Activated CD4-positive, CD25-positive, alpha-beta regulatory T cell treated with anti-CD3 and anti-CD28 coated beads, Interleukin-2, amount 50 U/mL, for 24 hours (primary cell): ENCODE data around the gene COQ9.
"Not testable (repeated sequence)": the region's sequence is repeated elsewhere in the genome, so short reads cannot be mapped to it uniquely, and the experiment has no call there.

Source experiments
- ATAC-seq, 2 donors: fragments of 150-1000 bp; cut with Tn5 transposase; one replicate each; pipeline ENCODE4 v1.10.0; 2021; ENCODE audit warnings: mild to moderate bottlenecking in 1 of 2, moderate library complexity in 1 of 2

Gene COQ9

DNA sequence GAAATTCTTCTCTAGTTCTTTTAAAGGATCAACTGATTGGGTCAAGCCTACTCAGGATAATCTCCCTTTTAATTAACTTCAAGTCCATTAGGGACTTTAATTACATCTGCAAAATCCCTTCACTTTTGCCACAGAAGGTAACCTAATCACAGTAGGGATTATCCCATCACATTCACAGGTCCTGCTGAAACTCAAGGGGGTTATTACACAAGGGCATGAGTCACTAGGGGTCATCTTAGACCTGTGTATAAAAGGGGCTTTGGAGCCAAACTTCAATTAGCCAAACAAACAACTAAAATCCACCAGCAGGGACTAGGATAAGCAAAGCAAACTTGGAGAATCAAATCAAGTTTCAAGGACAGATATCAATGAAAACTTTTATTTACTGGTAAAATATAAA lies 19.5 kb upstream of the COQ9 start:
- ATAC-seq: no peak

DNA sequence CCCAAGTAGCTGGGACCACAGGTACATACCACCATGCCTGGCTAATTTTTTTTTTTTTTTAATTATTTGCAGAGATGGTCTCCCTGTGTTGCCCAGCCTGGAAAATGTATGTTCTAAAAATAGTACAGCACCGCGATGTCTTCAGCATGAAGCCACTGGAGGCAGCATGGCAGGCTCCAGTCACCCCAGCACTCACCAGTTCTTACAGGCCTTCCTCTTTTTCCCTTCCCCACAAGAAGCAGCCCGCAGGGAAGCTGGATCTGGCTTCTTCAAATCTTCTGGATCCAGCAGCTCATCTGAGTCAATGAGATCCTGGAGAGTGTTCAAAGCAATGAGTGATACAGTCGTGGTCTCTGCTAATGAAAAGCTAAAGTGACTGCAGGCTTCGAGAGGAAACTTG lies 16.3 kb upstream of the COQ9 start:
- no peak for ATAC-seq

DNA sequence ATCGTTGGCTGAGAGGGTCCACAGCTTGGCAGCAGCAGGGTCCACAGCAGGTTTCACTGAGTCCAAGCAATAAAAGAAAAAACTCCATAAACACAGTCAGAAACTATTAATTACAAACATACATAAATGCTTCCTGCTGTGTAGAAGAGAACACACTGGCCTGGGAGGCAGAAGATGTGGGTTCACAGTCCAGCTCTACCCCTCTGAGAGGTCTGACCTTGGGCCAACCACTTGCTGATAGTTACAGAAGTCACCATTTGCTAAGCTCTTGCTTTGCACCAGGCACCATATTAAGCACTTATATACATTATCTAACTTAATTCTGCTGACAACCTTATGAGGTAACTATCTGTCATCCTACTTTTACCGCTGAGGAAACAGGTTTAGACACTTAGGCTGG lies 14.8 kb upstream of the COQ9 start:
- no peak for ATAC-seq

DNA sequence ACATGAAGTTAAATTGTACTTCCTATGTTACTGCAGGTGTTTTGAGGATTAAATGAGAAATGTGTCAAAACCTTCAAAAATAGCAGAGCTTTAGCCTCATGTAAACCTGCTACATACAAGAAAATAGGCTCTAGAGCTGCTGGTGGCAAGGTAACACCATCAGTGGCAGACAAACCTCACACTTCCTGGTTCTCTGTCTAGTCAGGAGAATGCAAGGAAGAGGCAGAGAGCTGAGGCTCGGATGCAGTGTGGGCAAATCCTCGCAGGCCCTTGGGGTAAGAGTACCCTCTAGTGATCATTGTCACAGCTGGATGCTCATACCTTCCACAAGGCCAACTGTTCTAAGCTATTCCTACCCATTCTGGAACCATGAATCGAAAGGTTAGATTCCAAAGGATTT lies 14.3 kb upstream of the COQ9 start:
- ATAC-seq: no peak

DNA sequence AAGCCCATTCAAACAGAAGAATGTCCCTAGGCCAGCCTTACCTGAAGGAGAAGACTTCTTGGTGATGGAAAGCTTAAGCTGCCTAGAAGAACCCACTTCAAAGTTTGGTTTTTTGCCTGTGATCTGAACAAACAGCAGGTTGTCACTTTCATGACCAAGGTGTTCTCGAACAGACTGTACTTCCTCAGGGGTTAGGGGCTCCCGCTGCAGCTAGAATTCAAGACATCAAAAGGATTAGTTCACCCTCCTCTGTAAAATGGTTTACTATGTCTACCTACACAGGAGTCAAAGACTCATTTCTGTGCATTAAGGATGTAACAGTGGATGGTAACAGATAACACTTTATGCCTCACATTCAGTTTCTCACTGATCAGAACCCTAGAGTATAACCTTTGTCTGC lies 13.3 kb upstream of the COQ9 start:
- ATAC-seq: no peak

DNA sequence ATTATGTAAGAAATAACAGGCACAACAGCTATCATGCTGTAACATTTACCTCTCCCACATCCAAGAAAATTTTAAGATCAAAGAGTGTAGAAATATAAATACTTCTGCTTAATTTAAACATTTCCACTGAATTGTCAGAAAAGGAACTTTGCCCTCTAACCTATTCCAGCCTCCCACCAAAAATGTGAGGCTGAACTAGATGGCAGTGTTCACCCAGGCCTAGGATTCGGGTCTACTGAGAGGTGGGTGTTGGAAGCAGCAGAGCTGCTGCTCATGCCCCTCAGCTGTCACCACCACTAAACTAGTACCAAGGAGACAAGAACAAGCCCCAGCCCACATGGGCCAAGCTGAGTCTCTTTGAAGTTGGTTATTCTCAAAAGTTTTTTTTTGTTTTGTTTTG lies 11.4 kb upstream of the COQ9 start:
- ATAC-seq: no peak

DNA sequence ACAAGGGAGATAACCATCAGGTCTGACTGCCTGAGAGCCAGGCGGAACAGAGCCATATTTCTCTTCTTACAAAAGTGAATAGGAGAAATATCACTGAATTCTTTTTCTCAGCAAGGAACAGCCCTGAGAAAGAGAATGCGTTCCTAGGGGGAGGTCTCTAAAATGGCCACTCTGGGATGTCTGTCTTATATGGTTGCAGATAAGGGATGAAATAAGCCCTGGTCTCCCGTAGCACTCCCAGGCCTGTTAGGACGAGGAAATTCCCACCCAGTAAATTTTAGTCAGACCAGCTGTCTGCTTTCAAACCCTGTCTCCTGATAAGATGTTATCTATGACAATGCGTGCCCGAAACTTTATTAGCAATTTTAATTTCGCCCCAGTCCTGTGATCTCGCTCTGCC lies 7.3 kb upstream of the COQ9 start:
- ATAC-seq: not testable (repeated sequence)

DNA sequence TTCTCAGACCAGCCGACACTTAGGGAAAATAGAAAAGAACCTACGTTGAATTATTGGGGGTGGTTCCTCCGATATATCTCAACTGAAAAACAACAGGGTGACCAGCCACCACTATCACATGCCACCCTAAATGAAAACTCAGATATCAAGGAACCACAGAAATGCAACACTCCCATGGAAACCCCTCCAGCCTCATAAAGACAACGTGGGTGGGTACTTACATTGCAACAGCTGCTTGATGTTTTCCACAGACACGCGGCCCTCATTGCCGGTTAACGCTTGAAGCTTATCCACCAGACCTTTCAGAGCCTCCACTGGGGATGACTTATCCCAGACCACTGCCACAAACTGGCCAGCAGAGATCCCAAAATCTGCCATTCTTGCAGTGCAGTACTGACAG lies 6.7 kb upstream of the COQ9 start:
- not testable (repeated sequence) for ATAC-seq

DNA sequence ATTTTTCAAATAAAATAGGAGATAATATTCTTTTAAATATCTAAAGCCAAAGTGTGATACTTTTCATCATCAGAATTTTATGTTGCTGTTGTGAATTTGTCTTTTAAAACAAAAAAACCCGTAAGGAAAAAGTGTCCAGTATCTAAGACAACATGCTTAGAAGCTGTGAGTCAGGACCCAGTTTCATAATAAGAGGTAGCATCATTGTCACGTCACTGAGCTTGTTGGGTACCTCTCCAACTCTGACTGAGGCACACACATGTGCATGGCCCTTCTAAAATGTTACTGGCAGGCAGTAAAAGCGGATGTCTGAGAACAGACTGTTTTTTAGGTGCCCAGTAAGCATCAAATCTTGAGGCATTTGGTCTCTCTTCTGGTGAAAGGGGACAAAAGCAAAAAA lies 2.6 kb upstream of the COQ9 start:
- no peak for ATAC-seq

DNA sequence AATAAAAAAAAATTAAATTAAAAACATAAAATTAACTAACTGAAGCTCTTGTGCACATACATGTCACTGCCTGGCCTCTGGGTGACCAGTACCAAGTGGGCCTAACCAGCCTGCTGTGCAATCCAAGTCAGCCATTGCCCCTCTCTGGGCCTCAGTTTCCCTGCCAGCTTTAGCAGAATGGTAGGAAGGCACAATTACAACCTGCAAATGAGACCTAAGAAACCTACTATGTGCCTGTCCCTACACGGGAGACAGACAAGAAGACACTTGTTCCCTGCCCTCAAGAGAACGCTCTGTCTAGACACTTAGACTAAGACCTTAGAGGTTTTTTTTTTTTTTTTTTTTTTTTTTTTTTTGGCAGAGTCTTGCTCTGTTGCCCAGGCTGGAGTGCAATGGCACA lies 1.8 kb upstream of the COQ9 start:
- no peak for ATAC-seq

DNA sequence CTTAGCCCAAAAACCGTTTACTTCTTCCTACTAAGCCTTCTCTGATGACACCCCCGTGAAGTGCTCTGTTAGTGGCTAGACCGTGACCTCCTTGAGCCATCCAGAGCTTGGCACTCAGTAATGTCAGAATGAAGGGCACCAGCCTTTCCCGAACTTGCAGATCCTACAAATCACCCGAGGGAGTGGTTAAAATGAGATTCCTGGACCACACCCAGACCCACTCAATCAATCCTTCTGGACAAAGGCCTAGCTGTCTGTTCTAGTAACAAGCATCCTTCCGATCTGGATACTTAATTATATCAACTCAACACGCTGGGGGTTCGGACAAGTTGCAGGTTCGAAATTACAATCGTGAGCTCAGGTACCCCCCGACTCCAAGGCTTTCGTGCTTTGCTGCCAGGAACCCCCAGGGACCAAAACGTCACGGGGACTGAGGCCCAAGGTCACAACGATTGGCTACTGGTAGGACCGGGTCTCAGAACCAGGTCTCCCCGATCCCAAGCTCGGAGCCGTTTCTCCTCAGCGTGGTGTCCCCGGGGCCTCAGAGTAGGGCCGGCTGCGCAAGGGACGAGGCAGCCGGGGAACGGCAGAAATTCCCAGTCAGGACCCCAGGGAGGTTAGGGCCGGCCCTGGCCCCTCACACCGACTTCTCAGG lies 621 bp upstream of the COQ9 start:
- peak; percentile 10 to 18 for ATAC-seq

DNA sequence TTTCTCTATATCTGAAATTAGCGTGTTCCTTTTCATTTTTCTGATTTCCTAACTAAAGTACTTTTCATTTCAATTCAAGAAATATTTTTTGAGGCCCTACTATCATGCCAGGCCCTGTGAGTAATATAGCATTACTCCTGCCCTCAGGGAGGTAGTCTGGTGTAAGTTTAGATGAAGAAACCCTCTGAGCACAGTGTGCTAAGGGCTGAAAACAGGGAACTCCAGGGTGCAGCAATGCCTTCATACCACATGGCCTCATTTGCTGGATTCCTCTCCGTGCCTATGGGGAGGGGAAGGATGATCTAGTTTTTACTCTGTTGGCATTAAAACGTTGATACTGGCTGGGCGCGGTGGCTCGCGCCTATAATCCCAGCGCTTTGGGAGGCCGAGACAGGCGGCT lies 4.7 kb downstream of the COQ9 start:
- no peak for ATAC-seq

DNA sequence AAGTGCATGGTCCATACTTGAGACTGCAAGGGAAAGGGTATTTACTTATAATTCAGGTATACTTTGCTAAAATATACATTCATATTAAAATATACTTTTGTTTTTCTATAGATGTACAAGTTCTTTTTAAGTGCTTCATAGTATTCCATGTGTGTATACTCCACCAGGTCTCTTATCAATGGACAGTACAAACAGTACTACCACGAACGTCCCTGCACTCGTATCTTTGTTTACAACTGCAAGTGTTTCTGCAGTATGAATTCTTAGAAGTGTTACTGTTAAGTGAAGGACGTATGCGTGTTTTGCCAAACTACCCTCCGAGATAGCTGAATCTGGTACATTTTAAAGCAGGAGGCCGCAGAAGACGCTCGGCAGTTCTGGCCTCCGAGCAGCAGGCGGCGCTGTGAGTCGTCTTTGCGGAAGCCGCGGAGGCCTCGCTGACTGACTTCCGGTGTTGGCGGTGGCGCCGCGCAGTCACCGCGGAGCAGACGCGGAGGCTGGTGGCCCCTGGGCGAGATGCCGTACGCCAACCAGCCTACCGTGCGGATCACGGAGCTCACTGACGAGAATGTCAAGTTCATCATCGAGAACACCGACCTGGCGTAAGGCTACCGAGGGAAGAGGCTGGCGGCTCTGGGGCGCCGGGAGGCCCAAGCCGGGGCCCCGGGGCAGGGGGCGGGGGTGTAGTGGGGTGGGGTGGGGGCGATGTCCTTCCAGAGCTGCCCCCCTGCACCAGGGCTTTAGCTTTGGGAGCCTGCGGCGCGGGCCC lies 15.1 kb downstream of the COQ9 start, which contains the start of gene POLR2C:
TSS of gene POLR2C (plus strand) at position 471 of the 769 bp plus-strand sequence. CDS start at position 517, 46 bp downstream.
- peak; percentile 93 to 97 for ATAC-seq

DNA sequence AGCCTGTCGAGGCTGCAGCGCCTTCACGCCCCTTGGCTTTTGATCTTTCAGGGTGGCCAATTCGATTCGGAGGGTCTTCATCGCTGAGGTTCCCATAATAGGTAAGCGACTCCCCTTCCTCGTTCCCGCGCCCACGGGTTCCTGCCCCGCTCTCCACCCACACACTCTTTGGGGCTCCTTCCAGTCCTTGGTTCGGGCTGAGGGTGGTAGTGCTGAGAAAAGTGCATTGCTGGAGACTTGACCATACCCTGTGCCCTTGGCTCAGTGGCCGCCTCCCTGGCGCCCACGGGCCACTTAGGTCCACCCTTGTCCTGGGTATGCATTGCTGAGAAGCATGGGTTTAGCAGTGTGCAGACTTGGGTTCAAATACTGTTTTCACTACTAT lies 15.7 kb downstream of the COQ9 start:
- peak in 1 of 2 donors; percentile 9 for ATAC-seq

DNA sequence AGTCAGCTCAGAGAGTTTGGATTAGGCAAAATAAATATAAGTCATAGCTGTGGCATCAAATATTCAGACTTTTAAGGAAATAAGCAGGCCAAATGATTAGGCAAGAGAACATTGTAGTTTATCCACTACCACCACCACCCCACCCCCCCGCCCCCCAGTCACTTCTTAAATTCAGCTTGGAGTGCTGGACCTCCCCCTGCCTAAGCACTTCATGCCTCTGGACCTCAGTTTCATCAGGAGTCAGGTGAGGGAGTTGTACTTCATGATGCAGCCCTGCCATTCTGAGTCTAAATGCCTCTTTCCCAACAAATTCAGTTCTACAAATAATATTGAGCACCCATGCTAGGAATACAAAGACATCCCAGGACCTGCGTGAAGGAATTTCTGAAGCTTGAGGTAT lies 17.2 kb downstream of the COQ9 start:
- ATAC-seq: no peak

DNA sequence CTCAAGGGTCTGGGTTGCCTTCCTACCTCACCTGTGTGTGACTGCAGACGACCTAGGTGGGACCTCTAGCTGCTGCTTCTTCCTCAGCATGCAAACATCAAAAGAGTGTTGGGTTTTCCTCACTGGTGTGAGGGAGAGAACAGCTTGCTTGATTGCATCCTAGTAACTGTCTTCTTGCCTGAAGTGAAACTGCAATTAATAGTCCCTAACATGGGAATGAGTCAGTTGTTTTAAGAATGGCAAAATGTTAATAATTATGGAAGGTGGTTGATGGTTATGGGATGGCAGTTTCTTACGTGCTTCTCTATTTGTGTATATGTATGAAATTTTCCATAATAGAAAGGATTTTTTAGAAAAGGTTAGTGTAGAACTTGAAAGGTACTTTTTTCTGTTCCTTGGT lies 21.1 kb downstream of the COQ9 start:
- ATAC-seq: no peak

DNA sequence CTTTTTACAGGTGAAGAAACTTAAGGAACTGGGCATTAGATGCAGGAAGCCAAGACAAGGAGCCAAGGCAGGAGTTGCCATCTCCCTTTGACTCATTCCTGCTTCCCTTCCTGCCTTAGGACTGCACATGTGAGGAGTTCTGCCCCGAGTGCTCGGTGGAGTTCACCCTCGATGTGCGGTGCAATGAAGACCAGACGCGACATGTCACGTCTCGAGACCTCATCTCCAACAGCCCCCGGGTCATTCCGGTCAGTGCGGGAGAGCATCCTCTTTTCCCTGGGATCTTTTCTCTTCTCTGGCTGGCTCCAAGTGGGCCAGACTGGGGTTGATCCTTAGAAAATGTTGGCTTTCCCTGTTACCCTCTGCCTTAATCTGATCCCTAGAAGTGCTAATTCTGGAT lies 21.8 kb downstream of the COQ9 start:
- ATAC-seq: no peak

DNA sequence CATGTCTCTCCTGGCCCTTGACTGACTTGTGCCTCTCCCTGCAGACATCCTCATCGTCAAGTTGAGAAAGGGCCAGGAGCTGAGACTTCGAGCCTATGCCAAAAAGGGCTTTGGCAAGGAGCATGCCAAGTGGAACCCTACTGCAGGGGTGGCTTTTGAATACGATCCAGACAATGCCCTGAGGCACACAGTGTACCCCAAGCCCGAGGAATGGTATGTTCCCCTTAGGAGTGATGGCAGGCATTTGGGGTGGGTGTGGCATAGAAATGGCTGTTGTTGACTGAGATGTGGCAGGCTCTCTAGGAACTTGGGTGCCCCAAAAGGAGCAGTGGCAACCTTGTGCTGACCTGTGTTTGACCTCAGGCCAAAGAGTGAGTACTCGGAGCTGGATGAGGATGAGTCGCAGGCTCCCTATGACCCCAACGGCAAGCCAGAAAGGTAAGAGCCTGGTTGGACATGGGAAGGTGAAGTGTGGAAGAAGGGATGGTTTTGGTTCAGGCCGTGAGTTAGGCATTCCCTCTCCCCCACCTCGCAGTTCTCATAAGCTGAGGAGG lies 22.7 kb downstream of the COQ9 start:
- ATAC-seq: no peak

DNA sequence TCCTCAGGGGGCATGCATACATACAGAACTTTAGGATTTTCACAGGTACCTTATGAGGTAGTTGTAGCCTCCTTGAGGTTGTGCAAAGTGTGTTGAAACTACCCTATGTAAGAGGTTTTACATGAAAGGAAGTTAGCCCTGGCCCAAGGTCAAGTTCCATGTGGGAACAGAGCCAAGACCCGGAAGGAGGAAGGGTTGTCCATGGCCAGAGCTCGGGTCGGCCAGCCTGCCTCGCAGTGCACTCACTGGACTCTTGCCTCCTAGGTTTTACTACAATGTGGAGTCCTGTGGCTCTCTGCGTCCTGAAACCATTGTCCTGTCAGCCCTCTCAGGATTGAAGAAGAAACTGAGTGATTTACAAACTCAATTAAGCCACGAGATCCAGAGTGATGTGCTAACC lies 23.4 kb downstream of the COQ9 start:
- ATAC-seq: no peak

DNA sequence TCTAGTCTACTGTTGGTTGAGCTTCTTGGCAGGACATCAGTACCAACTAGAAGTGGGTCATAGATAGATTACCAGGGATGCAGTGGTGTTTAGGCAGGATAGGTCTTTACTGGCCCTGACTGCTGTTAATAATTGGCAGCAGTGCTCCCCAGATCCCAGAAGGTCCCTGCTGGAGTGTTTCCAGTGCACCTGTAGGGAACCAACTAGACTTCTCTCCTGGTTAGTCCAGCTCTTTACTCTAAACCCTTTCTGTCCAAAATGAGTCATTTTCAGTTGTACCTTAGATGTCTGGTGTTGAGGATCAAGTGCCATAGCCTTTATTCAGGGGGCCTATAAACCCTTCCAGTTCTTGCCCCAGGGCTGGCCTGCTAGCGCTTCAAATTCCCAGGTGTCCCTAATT lies 23.9 kb downstream of the COQ9 start:
- ATAC-seq: no peak

DNA sequence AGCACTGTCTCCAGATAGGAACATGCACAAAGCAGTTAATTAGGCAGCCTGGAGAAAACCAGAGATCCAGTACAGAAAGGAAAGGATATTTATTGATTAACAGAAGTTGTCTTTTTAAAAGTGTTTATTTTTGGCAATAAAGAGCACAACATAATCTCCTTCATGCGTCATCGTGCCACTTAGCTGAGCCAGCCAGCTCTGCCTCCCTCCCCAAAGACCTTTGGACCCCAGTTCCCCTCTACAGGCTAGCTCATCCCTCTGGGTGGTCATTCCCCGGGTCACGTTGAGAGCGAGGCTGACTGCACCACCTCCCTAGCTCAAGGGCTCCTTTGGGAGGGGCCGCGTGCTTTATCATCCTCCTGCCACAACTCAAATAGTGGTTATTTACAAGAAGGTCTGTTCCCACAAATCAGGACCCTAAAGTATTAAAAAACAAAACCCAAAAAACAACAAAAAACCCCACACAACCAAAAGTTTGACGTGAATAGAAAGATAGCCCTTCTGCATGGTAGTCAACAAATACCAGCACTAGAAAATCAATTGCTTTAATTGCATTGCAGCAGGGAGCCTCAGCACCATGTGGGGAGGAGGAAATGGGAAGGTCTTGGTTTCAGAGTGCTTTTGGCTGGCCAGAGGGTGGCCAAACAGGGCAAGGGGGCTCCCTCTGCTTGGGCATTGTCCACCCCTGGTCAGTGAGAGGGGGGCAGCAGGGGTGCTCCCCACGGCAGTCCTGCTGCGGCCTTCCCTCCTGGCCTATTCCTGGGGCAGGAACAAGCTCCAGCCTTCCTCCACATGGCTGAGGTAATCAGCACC lies 24.8 kb downstream of the COQ9 start:
- ATAC-seq: no peak

DNA sequence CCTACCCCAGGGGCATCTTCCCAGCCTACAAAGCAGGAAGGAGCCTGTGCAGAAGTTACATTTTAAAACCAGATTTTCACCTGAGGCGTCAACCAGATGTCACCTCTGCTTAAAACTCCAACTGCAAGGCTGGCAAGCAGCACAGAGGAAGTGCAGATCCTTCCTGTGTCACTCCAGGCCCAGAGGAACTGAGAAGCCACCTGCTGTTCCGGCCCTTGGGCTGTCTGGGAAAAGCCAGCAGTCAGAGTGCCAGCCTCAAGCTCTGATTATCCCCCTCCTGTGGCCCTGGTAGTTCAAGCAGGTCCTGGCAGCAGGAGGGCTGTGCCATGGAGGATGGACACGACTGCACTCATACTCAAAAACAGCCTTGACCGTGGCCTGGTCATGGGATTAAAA lies 25.4 kb downstream of the COQ9 start:
- no peak for ATAC-seq

DNA sequence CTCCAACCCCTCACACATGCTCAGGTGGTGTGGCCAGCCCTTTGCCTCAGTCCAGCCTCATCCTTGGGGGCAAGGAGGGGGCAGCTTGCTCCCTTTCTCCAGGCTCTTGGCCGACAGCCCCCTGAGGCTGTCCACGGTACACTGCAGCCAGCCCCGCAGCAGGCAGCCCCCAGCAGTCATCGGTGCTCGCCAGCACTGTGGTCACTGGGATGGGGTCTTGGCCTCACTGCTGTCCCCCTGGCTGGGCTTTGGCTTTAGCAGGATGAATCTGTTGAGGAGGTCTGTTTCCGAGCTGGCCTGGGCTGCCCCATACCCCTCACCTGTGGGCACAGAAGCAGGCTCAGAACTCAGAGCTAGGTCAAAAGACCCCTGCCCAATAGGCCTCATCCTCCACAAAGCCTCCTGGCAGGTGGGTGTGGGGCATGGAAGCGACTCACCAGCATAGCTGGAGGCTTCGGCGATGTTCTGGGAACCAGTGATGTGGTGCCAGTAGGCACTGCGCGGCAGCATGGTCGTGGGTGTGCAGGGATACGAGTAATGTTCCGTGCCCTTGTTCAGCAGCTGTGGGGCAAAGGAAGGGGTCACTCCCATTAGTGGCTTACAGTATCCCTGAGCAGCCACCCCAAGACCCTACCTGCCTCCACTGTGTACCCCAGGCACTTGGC lies 26.0 kb downstream of the COQ9 start:
- ATAC-seq: no peak
